ENCODE measurements around the gene TYRO3. TPM values are rescaled to one million over a fixed set of nuclear protein-coding genes. Genes with fewer than 3 reads are reported as not detected.
A peak's percentile ranks its signal among the peaks of the same experiment; 100 is the strongest.

The TYRO3 gene
- 10 to 100 TPM in 1 of 4 donors, 1 to 10 TPM in 3; 2.8 to 16.2 (median 6.8) TPM for total RNA-seq

GRCh38 chr15:41558400-41559238, at the start of gene TYRO3:
Gene TYRO3 (plus strand): TSS chr15:41559212. CDS start chr15:41559258, 46 bp downstream.
- Histone ChIP-seq H3K36me3 (no peaks in the 10 kb centered on the region), H3K9me3 (no peaks in the 10 kb centered on the region), H3K27me3 (no peaks in the 10 kb centered on the region), H3K4me3 (peak within 1 kb of the TSS; percentile 43 to 79 (median 72)), H3K27ac (peak within 1 kb of the TSS in 2 of 4 donors; percentile 60 to 72), H3K4me1 (peaks cover 0 to 19% (median 13%) of the 10 kb centered on the region in 4 donors)
- TF ChIP-seq, protein P1, sequence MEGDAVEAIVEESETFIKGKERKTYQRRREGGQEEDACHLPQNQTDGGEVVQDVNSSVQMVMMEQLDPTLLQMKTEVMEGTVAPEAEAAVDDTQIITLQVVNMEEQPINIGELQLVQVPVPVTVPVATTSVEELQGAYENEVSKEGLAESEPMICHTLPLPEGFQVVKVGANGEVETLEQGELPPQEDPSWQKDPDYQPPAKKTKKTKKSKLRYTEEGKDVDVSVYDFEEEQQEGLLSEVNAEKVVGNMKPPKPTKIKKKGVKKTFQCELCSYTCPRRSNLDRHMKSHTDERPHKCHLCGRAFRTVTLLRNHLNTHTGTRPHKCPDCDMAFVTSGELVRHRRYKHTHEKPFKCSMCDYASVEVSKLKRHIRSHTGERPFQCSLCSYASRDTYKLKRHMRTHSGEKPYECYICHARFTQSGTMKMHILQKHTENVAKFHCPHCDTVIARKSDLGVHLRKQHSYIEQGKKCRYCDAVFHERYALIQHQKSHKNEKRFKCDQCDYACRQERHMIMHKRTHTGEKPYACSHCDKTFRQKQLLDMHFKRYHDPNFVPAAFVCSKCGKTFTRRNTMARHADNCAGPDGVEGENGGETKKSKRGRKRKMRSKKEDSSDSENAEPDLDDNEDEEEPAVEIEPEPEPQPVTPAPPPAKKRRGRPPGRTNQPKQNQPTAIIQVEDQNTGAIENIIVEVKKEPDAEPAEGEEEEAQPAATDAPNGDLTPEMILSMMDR (IDR thresholded peaks at IDR 0.05) = peak in 1 of 6 experiments; percentile 6
- no peak for TF ChIP-seq POLR2A (IDR thresholded peaks at IDR 0.05)
- peak; percentile 52 to 84 (median 81) for DNase-seq

GRCh38 chr15:41510728-41511127, 48.3 kb upstream of the TYRO3 start:
- Histone ChIP-seq H3K27ac (peak overlapping the region in 2 of 4 donors; percentile 63 to 64), H3K27me3 (peaks cover 0 to 13% of the 10 kb centered on the region in 2 donors), H3K9me3 (no peaks in the 10 kb centered on the region), H3K36me3 (no peaks in the 10 kb centered on the region), H3K4me3 (peak overlapping the region in 2 of 4 donors; percentile 60 to 62), H3K4me1 (peaks cover 6 to 42% (median 21%) of the 10 kb centered on the region in 4 donors)
- DNase-seq = no peak
- no peak for TF ChIP-seq POLR2A (IDR thresholded peaks at IDR 0.05)
- TF ChIP-seq, protein P1 (IDR thresholded peaks at IDR 0.05) = no peak

DNA sequence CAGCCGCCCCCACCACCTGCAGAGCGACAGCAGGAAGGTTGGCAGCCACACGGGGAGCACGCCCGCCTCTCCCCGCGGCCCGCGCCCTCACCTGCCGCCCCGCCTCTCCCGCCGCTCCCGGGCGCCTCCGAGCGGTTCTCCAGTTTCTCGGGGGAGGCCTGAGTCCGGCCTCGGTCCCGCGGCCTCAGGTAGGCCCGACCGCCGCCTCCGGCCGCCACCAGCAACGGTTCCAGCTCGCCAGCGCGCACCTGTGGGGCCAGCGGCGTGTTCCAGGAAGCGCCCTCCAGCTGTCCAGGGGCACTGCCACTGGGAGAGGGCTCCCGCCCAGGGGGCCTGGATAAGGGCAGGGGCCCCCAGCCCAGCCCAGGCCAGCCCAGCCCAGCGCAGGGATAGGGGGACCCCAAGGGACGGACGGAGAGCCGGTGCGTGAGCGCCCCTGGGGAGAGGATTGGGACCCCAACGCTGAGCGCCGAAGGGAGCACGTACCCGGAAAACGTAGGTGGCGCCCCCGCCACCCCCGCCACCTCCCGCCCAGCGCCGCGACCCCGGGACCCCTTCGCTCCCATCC, 47.6 kb upstream of the TYRO3 start:
- Histone ChIP-seq H3K36me3 (no peaks in the 10 kb centered on the region), H3K27me3 (peaks cover 0 to 13% of the 10 kb centered on the region in 2 donors), H3K4me3 (peak overlapping the region; percentile 16 to 62 (median 53)), H3K9me3 (no peaks in the 10 kb centered on the region), H3K4me1 (peaks cover 6 to 42% (median 21%) of the 10 kb centered on the region in 4 donors), H3K27ac (peak overlapping the region in 3 of 4 donors; percentile 3 to 64 (median 63))
- peak in 2 of 3 donors; percentile 60 to 83 for DNase-seq
- TF ChIP-seq, protein P1 (IDR thresholded peaks at IDR 0.05) = peak in 3 of 6 experiments; percentile 35 to 38 (median 36)
- TF ChIP-seq POLR2A (IDR thresholded peaks at IDR 0.05) = peak; percentile 28 to 51

- peak overlapping the region in 3 of 4 donors; percentile 3 to 64 (median 63) for H3K27ac ChIP-seq
- DNase-seq = peak in 1 of 3 donors; percentile 67
- H3K36me3 ChIP-seq = no peaks in the 10 kb centered on the region
- peaks cover 6 to 42% (median 21%) of the 10 kb centered on the region in 4 donors for H3K4me1 ChIP-seq
- no peaks in the 10 kb centered on the region for H3K9me3 ChIP-seq
- no peak for TF ChIP-seq POLR2A (IDR thresholded peaks at IDR 0.05)
- TF ChIP-seq, protein P1 (IDR thresholded peaks at IDR 0.05) = no peak
- peak overlapping the region; percentile 16 to 62 (median 53) for H3K4me3 ChIP-seq
- H3K27me3 ChIP-seq = peaks cover 0 to 13% of the 10 kb centered on the region in 2 donors
Observed at GRCh38 chr15:41511899-41512369, 47.1 kb upstream of the TYRO3 start.

- Histone ChIP-seq H3K4me3 (peak overlapping the region; percentile 16 to 62 (median 53)), H3K36me3 (no peaks in the 10 kb centered on the region), H3K27ac (peak overlapping the region in 3 of 4 donors; percentile 27 to 64 (median 63)), H3K27me3 (peaks cover 0 to 13% of the 10 kb centered on the region in 2 donors), H3K9me3 (no peaks in the 10 kb centered on the region), H3K4me1 (peaks cover under 1 to 37% (median 21%) of the 10 kb centered on the region in 4 donors)
- TF ChIP-seq, protein P1 (IDR thresholded peaks at IDR 0.05) = no peak
- no peak for TF ChIP-seq POLR2A (IDR thresholded peaks at IDR 0.05)
- peak in 2 of 3 donors; percentile 68 to 71 for DNase-seq
Observed at GRCh38 chr15:41512512-41512939, 46.5 kb upstream of the TYRO3 start.
